Endothelial cell of umbilical vein (primary cell): Measurements from ENCODE around the gene ST6GALNAC2. TPM values are rescaled to one million over a fixed set of nuclear protein-coding genes. Genes with fewer than 3 reads are reported as not detected.

Experiments used
- BruUV-seq: library from RNA; stranded (reverse); fragments of 400-500 nt; replicated peaks from 2 replicates; lab custom pipeline; 2021; lab: Mats Ljungman, UMichigan
- CTCF ChIA-PET: fragments of 300-600, 350-600 bp; sonication (Branson Sonifier 250); formaldehyde crosslinking; loops from one replicate; lab custom pipeline; 2021; ENCODE audit warnings: antibody characterized with exemption, inconsistent platforms; lab: Charles Lee
- POLR2A ChIA-PET: fragments of 300-600, 350-600 bp; sonication (Branson Sonifier 250); formaldehyde crosslinking; loops from one replicate; lab custom pipeline; 2021; ENCODE audit warnings: antibody characterized with exemption, inconsistent platforms; lab: Charles Lee
- DNase-seq: peaks from one replicate; pipeline ENCODE4 v3.0.0-alpha.2; 2011; ENCODE audit warnings: low read depth, low spot score
- FAIRE-seq: peaks from 2 replicates; lab custom pipeline; 2011; peaks lifted over from hg19 to GRCh38; lab: Jason Lieb, UNC
- H2AFZ ChIP-seq: 2 replicates; pipeline ENCODE4 v1.6.0; 2012; ENCODE audit warnings: low read depth, low read length, control low read depth, inconsistent platforms
- H3K27ac ChIP-seq: 2 replicates; pipeline ENCODE4 v1.5.1; 2011; ENCODE audit warnings: low read depth, mild to moderate bottlenecking, control low read depth, low read length, moderate library complexity; ENCODE audit not compliant: insufficient read depth
- H3K27me3 ChIP-seq, 2 experiments: 2 replicates each; pipeline versions ENCODE4 v1.6.0 to v1.6.1; 2011; ENCODE audit warnings: low read length in 2 of 2, mixed read lengths in 1 of 2; ENCODE audit not compliant: control insufficient read depth in 2 of 2, insufficient read depth in 2 of 2
- H3K36me3 ChIP-seq, 2 experiments: 2 replicates in 1 of 2; 3 replicates in 1 of 2; pipeline ENCODE4 v1.5.1; 2011; ENCODE audit warnings: low read length in 2 of 2, mild to moderate bottlenecking in 1 of 2, moderate library complexity in 1 of 2; ENCODE audit not compliant: control insufficient read depth in 2 of 2, insufficient read depth in 2 of 2; ENCODE audit errors: extremely low read depth in 1 of 2
- H3K4me1 ChIP-seq: 3 replicates; pipeline ENCODE4 v1.5.1; 2011; ENCODE audit warnings: mild to moderate bottlenecking, low read length; ENCODE audit not compliant: control insufficient read depth, insufficient read depth; ENCODE audit errors: extremely low read depth
- H3K4me2 ChIP-seq: 2 replicates; pipeline ENCODE4 v1.6.1; 2011; ENCODE audit warnings: low read length, control low read depth, mixed read lengths; ENCODE audit not compliant: insufficient read depth
- H3K4me3 ChIP-seq, 3 experiments: fragments of 200-600 bp in 1 of 3; sonication (generic), shearing (Covaris generic) in 1 of 3; replicated peaks in 1 of 3; 2 replicates each; pipeline ENCODE4 v1.5.1; 2011 to 2016; ENCODE audit warnings: control low read depth in 3 of 3, low read length in 3 of 3, mild to moderate bottlenecking in 2 of 3, inconsistent platforms in 1 of 3, low read depth in 1 of 3, moderate library complexity in 1 of 3; ENCODE audit not compliant: insufficient read depth in 1 of 3
- H3K79me2 ChIP-seq: 2 replicates; pipeline ENCODE4 v1.6.0; 2012; ENCODE audit warnings: low read length, inconsistent platforms; ENCODE audit not compliant: control insufficient read depth, insufficient read depth
- H3K9ac ChIP-seq: replicated peaks from 2 replicates; pipeline ENCODE3; 2011; ENCODE audit warnings: low read length, control low read depth; ENCODE audit not compliant: insufficient read depth; ENCODE audit errors: extremely low read depth
- H3K9me1 ChIP-seq: replicated peaks from 3 replicates; pipeline ENCODE4 v1.6.0; 2011; ENCODE audit warnings: mild to moderate bottlenecking, low read length; ENCODE audit not compliant: control insufficient read depth, insufficient read depth; ENCODE audit errors: extremely low read depth
- H3K9me3 ChIP-seq: replicated peaks from 2 replicates; pipeline ENCODE4 v1.5.1; 2012; ENCODE audit warnings: low read length, inconsistent platforms; ENCODE audit not compliant: control insufficient read depth, insufficient read depth
- H4K20me1 ChIP-seq: replicated peaks from 2 replicates; pipeline ENCODE3; 2011; ENCODE audit warnings: mild to moderate bottlenecking, low read length; ENCODE audit not compliant: control insufficient read depth, insufficient read depth; ENCODE audit errors: extremely low read depth
- EZH2 ChIP-seq: IDR thresholded peaks from 2 replicates; pipeline ENCODE4 v1.6.1; 2012; ENCODE audit warnings: borderline replicate concordance, low read depth, mild to moderate bottlenecking, moderate library complexity, low read length, inconsistent platforms; ENCODE audit not compliant: severe bottlenecking
- FOS ChIP-seq: IDR thresholded peaks from 2 replicates; pipeline ENCODE4 v1.6.1; 2011; ENCODE audit warnings: mild to moderate bottlenecking, low read length, moderate library complexity, borderline replicate concordance; ENCODE audit not compliant: insufficient read depth
- GATA2 ChIP-seq: IDR thresholded peaks from 2 replicates; pipeline ENCODE4 v1.7.0; 2011; ENCODE audit warnings: low read depth, mild to moderate bottlenecking, moderate library complexity, mixed read lengths, low read length; ENCODE audit not compliant: insufficient read length, insufficient read depth
- JUN ChIP-seq: IDR thresholded peaks from 2 replicates; pipeline ENCODE4 v1.6.1; 2011; ENCODE audit warnings: borderline replicate concordance, low read depth; ENCODE audit not compliant: insufficient read length, insufficient read depth
- MYC ChIP-seq: IDR thresholded peaks from one replicate; pipeline ENCODE4 v1.6.1; 2011; ENCODE audit warnings: mild to moderate bottlenecking, low read depth, low read length
- POLR2A ChIP-seq: IDR thresholded peaks from 2 replicates; pipeline ENCODE4 v1.6.1; 2012; ENCODE audit warnings: low read depth, mild to moderate bottlenecking, control low read depth, low read length
- POLR2AphosphoS5 ChIP-seq: IDR thresholded peaks from 2 replicates; pipeline ENCODE4 v1.6.1; 2012; ENCODE audit warnings: low read depth, mild to moderate bottlenecking, control low read depth, low read length, moderate library complexity; ENCODE audit not compliant: insufficient read depth
- dilution Hi-C: fragments of 300-500 bp; cut with MboI; formaldehyde crosslinking; loops from one replicate; pipeline ENCODE4 v1.15.0; 2019; ENCODE audit warnings: low sequenced_read_pairs; ENCODE audit not compliant: extremely low pct_ligation_motif_present
- intact Hi-C: fragments of 100-400 bp; cut with micrococcal nuclease; formaldehyde crosslinking; loops from one replicate; pipeline ENCODE4 v1.10.0; 2022
- polyA plus RNA-seq, 4 experiments: library from polyadenylated mRNA; depleted of rRNA in 3 of 4; stranded (reverse) in 3 of 4; unstranded in 1 of 4; fragments of >200 nt; gene quantifications; 2 replicates each; pipeline versions ENCODE4 v1.2.1 to v1.2.3, GENCODE V29; 2011 to 2012; ENCODE audit warnings: missing spikeins in 1 of 4
- total RNA-seq: library from RNA; stranded (reverse); gene quantifications from 2 replicates; pipeline ENCODE4 v1.2.3, GENCODE V29; 2021
- TF ChIP-seq, protein P1 (sequence below), 2 donors: IDR thresholded peaks; 1 replicate in 1 of 2; 2 replicates in 1 of 2; pipeline ENCODE4 v1.5.1; 2011; ENCODE audit warnings: low read length in 2 of 2, mild to moderate bottlenecking in 2 of 2, moderate library complexity in 2 of 2, control low read depth in 1 of 2, inconsistent platforms in 1 of 2, low read depth in 1 of 2; ENCODE audit not compliant: insufficient read depth in 1 of 2; ENCODE audit errors: extremely low read depth in 1 of 2
- TF ChIP-seq, protein P2 (sequence below): IDR thresholded peaks from 2 replicates; pipeline ENCODE4 v1.6.1; 2011; ENCODE audit not compliant: insufficient read depth, insufficient read length

ST6GALNAC2 gene
- total and polyA plus RNA-seq, 2 donors (not counting 3 experiments of a cell fraction or from before 2014, with no cell fraction given): 0.59 to 1.7 TPM

DNA sequence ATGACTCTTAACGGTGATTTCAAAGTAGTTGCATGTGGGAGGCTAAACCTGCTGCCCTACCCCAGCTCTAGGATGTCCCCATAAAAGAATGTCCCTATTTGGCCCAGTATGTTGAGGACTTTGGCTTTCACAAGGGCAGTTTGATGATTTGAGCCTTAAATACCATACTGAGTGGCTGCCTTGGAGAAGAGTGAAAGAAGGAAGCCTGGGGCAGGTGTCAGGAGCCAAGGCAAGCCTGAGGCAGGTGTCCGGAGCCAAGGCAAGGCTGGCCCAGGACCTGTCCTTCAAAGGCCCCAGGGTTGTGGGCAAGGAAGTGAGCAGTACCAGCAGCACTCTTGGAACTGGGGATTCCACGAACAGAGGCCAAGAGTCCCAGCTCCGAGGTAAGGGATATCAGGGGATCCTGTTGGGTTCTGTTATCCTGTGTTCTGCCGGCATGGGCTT, 18.6 kb downstream of the ST6GALNAC2 start:
- Histone ChIP-seq H3K27me3 (no peaks in the 10 kb centered on the region), H3K79me2 (peaks cover 1% of the 10 kb centered on the region), H3K4me1 (peaks cover 12% of the 10 kb centered on the region), H3K36me3 (peaks cover 5 to 7% of the 10 kb centered on the region in 2 experiments), H3K9me3 (no peaks in the 10 kb centered on the region), H3K4me3 (no peak overlapping the region), H3K9ac (no peak overlapping the region), H3K4me2 (no peak overlapping the region), H4K20me1 (no peaks in the 10 kb centered on the region), H3K9me1 (no peaks in the 10 kb centered on the region), H3K27ac (no peak overlapping the region), H2AFZ (no peak overlapping the region)
- no peak for FAIRE-seq
- BruUV-seq: no TSS peak
- intact Hi-C loops (no loop called here), dilution Hi-C loops (no loop called here)
- TF ChIP-seq POLR2A: no peak
- ChIA-PET CTCF (interaction anchor here (1.1 to 3.6 kb wide), 5 partner anchors 9 to 57 kb away, joined by 4 to 19 read pairs (median 5); no protein-coding TSS in a partner anchor), POLR2A (interaction anchor here (1.2 kb wide), 1 partner anchor 10 kb away, joined by 3 read pairs; no protein-coding TSS in a partner anchor)
- DNase-seq: no peak

DNA sequence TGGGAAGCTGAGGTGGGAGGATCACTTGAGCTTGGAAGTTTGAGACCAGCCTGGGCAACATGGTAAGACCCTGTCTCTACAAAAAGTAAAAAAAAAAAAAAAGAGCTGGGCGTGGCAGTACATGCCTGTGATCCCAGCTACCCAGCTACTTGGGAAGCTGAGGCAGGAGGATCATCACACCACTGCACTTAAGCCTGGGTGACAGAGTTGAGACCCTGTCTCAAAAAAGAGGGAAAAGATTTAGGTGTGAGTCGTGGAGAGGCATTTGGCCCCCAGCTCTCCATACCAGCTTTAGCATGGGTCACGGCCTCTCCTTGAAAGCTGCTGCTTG, 19.1 kb downstream of the ST6GALNAC2 start:
- no peaks in the 10 kb centered on the region for H3K27me3 ChIP-seq
- TF ChIP-seq MYC (no peak), FOS (no peak), EZH2 (no peak), POLR2AphosphoS5 (no peak), POLR2A (no peak), JUN (no peak), GATA2 (no peak)
- TF ChIP-seq, protein P1, sequence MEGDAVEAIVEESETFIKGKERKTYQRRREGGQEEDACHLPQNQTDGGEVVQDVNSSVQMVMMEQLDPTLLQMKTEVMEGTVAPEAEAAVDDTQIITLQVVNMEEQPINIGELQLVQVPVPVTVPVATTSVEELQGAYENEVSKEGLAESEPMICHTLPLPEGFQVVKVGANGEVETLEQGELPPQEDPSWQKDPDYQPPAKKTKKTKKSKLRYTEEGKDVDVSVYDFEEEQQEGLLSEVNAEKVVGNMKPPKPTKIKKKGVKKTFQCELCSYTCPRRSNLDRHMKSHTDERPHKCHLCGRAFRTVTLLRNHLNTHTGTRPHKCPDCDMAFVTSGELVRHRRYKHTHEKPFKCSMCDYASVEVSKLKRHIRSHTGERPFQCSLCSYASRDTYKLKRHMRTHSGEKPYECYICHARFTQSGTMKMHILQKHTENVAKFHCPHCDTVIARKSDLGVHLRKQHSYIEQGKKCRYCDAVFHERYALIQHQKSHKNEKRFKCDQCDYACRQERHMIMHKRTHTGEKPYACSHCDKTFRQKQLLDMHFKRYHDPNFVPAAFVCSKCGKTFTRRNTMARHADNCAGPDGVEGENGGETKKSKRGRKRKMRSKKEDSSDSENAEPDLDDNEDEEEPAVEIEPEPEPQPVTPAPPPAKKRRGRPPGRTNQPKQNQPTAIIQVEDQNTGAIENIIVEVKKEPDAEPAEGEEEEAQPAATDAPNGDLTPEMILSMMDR (IDR thresholded peaks at IDR 0.05; ENCODE audit: extremely low read depth in 1 of 2, insufficient read depth in 1 of 2, low read depth in 1 of 2, low read length in 2 of 2): no peak
- TF ChIP-seq, protein P2, sequence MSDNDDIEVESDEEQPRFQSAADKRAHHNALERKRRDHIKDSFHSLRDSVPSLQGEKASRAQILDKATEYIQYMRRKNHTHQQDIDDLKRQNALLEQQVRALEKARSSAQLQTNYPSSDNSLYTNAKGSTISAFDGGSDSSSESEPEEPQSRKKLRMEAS: no peak
- H3K4me2 ChIP-seq: no peak overlapping the region
- no peaks in the 10 kb centered on the region for H3K9me3 ChIP-seq
- no TSS peak for BruUV-seq
- POLR2A ChIA-PET: interaction anchor here (0.7 kb wide), 1 partner anchor 59 kb away, joined by 5 read pairs; no protein-coding TSS in a partner anchor
- intact Hi-C loops (no loop called here), dilution Hi-C loops (no loop called here)
- peaks cover 16% of the 10 kb centered on the region for H3K4me1 ChIP-seq
- no peak overlapping the region for H3K9ac ChIP-seq
- no peak overlapping the region for H3K27ac ChIP-seq
- no peak overlapping the region for H2AFZ ChIP-seq
- peaks cover 5 to 7% of the 10 kb centered on the region in 2 experiments for H3K36me3 ChIP-seq
- FAIRE-seq: no peak
- DNase-seq: no peak
- H4K20me1 ChIP-seq: no peaks in the 10 kb centered on the region
- peaks cover 5% of the 10 kb centered on the region for H3K79me2 ChIP-seq
- H3K9me1 ChIP-seq: no peaks in the 10 kb centered on the region
- CTCF ChIA-PET: interaction anchor here (0.8 to 3.6 kb wide), 6 partner anchors 9 to 57 kb away, joined by 3 to 19 read pairs (median 4); no protein-coding TSS in a partner anchor
- H3K4me3 ChIP-seq: no peak overlapping the region
